MV-4-11 (cell line): ENCODE data around the gene GIMAP1.

Experiments
- DNase-seq: peaks from one replicate; lab custom pipeline; 2025; lab: John Stamatoyannopoulos, UW

The GIMAP1 gene

DNA sequence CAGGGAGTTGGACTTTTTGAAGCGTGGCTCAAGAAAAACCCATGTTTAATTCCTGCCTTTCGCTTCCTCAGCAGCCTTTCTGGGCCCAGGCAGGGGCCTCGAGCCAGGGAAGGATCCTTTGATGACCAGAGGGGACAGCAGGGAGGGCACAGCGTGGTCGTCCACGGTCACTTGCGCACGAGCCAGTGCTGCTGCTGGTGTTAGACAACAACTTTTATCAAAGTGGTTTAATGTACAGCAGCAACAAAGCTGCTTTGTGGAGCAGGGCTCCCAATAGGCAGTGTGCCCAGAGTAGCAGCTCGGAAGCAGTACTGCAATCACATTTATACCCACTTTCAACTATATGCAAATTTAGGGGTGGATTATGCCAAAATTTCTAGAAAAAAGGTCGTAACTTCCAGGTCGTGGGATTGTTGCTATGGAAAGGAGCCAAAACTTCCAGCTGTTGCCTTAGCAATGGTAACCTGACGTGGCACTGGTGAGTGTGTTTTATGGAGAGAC, 6.1 kb downstream of the GIMAP1 start:
- DNase-seq: no peak

DNA sequence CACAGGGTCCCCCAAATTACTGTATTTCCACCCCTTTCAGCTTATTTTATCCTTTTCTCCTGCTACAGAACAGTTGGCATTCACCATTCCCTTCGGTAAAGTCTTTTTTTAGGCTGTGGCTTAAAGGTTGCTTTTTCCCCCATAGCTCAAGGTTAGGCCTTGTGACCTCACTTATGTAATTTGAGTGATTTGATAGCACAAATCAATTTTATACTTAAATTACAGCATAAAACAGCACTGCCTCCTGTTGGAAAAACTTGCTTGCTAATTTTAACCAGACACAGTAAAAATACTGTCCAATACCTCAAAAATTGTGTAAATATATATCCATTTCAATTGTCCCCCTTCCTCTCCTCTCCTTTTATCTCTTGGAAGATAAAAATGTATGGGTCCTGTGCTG, 7.1 kb downstream of the GIMAP1 start:
- DNase-seq: no peak

DNA sequence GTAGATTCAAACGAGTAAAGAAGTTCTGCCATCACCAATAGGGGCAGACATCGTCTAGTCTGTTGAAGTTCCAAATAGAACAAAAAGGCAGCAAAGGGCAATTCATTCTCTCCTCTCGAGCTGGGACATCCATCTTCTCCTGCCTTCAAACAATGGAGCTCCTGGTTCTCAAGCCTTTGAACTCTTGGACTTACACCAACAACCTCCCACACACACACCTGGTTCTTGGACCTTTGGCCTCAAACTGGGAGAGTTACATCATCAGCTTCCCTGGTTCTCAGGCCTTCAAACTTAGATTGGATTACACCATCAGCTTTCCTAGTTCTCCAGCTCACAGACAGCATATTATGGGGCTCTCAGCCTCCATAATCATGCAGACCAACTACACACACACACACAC, 11.0 kb downstream of the GIMAP1 start:
- no peak for DNase-seq

DNA sequence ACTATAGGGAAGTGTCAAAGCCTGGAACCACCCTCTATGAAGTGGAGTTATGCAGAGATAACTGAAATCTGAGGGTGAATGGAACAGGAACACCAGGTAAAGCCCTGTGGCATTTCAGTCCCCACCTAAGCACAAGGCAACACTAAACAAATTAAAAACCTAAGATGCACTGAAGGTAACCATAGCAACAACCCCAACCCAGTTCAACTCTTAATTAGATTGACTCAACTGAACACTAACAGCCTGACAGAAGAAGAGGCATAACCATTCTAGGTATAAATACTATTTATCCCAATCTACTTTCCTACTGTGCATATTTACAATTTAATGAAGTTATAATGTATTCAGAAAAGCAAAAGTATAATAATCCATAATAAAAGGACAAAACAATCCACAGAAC, 11.6 kb downstream of the GIMAP1 start:
- DNase-seq: no peak

DNA sequence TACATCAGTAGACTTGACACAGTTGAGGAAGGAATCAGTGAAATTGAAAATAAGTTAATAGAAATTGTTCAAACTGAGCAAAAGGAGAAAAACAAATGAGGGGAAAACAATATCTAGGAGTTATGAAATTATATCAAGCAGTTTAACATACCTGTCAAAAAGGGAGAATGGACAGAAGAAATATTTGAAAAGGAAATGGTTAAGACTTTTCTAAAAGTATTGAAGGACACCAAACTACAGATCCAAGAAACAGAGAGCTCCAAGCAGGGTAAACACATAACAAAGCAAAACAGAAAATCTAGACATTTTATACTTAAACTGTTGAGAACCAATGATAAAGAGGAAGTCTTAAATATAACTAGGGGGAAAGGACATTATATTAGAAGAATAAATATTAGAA, 12.2 kb downstream of the GIMAP1 start:
- DNase-seq: no peak

DNA sequence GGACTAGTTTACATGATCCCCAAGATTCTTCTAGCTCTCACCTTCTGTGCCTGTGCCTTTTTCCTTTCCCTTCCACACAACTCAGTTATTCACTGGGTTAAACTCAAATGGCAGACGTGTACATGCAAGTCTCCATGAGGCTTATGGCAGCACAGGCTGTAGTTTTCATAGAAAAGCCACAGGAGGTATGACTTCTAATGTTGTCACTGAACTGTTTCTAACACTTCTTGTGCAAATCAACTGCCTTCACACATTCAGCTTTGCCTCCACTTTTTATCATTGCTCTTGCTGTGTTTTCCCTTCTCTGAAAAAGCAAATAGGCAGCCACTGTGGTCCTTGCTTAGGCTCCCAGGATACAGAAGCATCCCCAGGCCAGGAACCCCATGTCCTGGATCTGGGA, 15.5 kb downstream of the GIMAP1 start:
- DNase-seq: no peak

DNA sequence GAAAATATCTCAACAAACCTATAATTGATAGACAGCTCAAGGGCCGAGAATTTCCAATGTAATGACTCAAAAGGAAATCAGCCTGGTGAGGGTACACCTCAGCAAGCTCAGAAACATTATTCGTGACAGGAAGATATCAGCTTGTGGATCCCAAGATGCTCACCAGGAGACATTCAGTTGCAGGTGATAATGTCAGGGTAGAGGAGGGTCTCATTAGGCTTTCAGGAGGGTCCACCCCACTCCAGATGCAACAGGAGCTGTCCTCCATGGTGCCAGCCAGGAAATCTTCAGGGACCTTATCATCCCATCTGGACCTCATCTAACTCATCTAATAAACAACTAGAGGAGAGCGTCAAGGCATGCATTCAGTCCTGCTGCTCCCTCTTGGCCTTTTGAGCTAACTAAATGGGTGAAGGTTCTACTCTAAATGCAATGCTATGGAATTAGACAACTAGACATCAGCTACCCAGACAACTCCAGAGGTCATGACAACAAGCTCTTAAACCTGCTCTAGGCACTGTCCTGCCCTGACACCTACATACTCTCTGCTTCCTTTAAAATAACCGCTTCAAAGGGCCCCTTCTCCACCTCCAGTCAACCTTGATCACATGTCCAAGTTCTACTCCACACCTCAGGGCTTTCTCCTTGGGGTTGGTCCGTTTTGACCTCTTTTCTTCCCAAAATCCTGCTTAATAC, 16.5 kb downstream of the GIMAP1 start:
- DNase-seq: no peak

DNA sequence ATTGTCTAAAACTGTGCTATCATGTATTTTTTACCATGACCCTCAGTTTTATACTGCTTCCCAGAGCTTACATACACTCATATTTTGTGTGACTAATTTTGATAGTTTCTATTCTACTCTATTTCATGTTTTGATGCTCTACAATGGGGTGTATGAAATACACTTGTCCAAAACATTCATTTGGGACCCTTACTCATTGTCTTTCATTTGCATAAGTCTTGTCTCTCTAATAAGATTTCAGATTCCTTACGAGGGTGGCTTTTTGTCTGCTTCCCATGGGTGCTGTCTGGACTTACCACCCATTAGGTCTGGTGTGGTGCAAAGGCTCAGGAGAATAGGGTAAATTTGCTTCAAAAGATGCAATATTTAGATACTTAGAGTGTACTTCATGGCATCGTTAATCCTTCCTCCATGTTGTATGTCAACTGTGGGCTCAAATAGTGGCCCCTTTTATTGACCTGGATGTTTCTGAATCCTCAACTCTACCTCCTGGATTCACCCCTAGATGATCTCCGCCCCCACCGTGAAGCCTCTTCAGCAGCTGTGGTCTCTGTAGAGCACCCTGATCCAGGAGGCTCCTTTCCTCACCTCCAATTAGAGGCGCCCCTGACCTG, 17.2 kb downstream of the GIMAP1 start:
- no peak for DNase-seq

DNA sequence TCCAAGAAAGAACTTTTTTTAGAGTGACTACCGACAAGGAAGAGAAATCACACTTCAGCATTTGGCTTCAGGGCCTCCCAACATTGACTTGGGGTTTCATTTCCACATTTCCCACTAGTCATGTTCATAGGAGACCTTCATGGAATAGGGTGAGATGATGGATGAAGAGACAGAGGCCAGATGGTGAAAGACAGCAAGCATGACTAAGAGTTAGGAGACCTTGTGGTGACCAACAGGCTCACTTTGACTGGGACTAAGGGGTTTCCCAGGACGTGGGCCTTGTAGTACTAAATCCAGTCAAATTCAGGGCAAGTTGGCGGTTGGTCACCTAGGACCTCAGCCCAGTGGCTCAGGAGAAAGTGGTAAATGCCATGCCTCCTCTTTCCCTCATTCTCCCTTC, 17.8 kb downstream of the GIMAP1 start:
- DNase-seq: peak; percentile 83

DNA sequence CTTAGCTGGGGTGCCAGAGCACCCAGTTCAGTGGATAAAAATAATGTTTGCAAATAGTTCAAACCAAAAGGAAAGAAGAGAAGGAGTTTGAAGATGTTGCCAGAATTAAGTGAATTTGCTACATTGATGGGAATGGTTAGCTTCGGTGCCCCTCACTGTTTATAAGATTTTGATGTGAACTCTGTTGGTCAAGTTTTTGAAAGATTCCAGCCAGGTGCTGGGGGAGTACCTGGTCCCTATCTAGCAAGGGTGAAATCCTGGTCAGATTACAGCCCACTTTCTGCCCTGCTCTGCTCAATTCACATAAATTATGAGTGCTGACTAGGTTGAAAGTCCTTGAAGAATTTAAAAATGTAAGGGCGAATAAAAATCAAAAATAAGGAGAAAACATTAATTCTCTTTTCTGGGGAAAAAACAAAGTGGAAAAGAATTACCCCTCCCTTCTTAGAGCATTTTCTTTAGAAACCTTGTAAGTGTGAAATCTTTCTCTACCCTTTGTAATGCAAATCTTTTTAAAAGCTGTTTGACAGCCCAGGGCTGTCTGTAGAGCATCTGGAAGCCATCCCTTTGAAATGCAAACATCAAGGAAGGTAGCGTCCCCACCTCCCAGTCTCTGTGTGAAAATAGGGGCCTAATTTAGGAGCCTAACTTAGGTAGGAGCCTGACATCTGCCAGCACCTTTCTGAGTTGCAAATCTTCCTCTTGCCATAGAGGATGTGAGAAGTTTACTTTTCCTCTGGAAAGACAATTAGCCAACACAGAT, 19.4 kb downstream of the GIMAP1 start:
- DNase-seq: no peak

DNA sequence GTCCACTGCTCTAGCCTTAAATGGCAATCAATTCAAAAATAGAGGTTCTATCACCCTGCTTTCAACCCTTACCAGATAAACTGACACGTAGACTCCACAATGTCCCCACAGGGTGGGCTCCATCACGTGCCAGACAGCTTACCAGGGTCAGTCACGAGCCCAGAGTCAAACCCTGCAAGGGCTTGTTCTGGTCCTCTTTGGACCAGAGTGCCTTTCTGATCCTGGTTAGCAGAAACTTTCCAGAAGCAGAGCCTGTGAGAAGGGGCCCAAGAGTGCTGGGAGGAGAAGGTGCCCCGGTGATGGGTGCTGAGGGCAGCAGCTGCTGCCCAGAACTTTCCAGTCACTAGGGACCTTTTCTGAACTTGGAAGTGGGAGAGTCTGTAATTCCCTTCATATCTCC, 20.5 kb downstream of the GIMAP1 start:
- no peak for DNase-seq

DNA sequence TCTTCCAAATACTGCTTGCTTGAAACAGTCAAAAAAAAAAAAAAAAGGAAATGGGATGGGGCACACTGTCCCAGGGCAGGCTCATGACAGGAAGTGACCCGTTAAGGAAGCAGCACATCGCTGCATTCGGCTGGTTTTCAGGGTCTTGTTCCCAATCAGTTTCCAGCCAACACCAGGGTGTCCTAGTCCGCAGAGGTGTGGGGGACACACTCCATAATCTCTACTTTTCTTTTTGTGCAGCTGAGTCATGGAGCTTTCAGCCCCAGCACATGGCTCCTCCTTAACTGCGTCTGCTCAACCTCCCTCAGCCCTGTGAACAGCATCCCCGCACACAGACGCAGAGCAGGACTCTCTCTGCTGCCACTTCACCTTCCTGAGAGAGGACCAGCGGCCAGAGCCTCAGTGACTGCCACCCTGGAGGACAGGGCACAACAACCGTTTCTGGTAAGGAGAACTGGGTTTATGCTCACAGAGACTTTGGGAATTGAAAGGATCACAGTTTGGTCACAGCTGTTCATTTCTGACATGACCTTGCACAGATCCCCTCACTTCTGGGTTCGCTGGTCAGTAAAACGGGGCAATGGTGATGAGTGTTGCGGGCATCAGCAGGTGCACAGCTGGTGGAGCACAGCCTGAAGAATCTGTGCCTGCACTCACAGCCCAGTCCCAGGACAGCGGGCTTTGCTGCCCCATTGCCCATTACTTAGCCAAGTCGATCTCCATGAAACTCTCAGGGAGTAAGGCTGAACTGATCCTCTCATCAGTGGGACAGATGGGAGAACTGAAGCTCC, 21.0 kb downstream of the GIMAP1 start, which contains the start of gene GIMAP5:
Gene GIMAP5 (plus strand): TSS at position 154 of the 791 bp plus-strand sequence. CDS start 3,467 bp downstream, outside the sequence.
- DNase-seq: peak; percentile 53

DNA sequence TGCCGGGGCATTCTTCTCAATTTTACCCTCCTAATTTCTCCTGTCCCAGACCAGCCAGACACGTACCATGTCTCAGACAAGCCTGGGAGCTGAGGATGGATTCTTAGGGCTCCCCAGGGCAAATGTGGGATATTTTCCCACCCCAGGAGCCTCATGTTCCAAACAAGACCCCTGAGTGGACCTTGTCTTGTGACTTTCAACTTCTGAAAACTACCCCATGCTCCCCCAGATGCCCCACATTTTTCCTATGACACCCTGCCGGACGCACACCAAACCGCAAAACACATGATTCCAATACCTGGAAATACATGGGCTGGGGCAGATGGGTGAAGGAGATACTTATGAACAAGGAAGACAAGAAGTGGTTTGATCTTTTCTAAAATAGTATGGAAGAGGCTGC, 21.7 kb downstream of the GIMAP1 start:
- no peak for DNase-seq

DNA sequence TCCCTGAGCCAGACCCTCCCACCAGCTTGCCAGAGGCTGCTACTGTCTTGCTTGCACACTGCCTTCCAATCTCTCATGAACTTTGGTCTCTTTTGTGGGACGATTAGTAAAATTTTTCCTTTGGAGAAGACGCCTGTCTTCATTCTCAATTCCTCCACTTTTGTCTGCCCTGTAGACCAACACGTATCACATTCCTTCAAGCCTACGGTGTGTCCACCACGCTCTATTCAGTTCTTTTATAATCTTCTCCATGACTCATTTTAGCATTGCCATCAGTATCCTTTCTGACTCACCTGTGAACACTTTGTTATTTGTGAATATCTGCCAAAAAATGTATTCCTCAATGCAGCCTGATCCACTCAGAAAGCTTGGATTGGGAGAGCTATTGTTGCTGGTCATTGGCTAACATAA, 22.2 kb downstream of the GIMAP1 start:
- no peak for DNase-seq

DNA sequence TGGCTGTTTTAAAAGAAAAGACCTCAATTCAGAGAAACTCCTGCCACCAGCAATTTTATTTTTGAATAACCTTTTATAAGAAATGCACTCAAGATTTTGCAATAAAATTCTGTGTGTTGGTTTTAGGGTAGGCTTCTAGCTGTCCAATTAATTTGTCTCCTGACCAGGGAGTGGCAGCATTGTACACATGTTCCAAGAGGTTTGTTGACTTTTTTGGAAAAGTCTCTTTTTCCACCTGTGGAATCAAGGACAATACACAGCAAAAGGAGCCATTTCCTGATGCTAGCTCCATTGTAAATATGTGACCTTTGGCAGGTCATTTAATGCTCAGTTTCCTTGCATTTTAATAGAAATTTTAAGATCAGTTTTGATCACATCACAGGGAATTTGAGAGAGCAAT, 22.6 kb downstream of the GIMAP1 start:
- DNase-seq: peak; percentile 3

DNA sequence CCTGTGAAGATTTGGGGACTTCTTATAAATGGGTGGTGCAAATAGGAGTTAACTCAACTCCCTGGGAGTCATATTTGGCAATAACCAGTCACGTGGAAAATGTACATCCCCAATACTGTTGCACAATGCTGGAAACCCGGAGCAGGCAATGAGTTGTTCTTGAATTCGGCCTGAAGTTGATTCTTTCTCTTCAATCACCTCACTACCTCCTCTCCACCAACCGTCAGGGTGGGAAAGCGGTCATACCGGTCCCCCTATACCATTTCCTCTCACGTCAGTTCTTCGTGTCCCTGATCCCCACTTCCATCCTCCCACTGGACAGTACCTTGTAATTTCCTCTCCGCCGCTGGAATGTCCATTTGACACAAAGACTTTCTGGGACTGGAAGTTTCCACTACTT, 23.6 kb downstream of the GIMAP1 start:
- peak; percentile 38 for DNase-seq

DNA sequence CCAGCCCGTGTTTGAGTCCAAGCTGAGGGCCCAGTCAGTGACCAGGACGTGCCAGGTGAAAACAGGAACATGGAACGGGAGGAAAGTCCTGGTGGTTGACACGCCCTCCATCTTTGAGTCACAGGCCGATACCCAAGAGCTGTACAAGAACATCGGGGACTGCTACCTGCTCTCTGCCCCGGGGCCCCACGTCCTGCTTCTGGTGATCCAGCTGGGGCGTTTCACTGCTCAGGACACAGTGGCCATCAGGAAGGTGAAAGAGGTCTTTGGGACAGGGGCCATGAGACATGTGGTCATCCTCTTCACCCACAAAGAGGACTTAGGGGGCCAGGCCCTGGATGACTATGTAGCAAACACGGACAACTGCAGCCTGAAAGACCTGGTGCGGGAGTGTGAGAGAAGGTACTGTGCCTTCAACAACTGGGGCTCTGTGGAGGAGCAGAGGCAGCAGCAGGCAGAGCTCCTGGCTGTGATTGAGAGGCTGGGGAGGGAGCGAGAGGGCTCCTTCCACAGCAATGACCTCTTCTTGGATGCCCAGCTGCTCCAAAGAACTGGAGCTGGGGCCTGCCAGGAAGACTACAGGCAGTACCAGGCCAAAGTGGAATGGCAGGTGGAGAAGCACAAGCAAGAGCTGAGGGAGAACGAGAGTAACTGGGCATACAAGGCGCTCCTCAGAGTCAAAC, 26.0 kb downstream of the GIMAP1 start:
- DNase-seq: no peak

DNA sequence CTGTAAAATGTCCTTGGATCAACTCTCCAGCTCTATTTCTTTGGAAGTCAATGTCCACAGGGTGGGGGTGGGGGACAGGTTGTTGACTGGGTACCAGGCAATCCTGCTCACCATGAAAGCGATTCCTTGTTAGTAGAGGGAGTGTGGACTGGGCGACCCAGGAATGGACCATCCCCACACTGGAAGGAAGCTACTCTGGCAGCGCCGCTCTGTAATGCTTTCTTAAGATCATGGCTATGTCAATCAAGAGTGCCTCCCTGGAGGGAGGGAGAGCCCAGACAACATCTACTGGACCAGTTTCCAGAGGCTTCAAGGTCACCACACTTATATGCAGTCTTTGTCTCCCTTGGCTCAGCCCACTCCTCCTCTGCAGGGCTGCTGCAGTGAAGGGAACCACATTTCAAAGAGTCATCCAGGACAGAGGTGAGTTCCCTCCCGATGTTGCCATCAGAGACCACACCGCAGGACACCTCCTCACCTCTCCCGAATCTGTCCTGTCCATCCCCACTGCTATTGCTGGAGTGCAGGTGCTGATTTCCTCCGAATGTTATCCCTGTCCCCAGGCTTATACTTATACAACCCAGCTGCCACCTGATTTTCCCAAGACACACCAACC, 27.7 kb downstream of the GIMAP1 start:
- DNase-seq: no peak

DNA sequence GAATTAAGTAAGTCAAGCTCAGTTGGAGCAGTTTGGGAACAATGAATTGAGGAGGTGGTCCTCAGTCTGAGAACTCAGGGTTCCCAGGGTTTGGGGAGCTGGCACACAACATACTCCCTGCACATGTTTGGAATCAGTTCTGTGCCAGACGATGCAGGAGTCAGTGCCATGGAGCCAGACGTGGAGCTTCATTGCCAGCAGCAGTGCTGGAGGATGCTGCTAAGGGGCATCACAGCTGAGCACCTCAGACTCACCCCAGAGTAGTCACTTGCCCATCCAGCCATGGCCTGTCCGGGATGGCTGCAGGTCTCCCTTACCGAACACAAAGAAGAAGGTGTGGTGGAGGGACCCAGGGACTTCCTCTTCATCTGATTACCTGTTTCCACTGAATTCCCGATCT, 28.7 kb downstream of the GIMAP1 start:
- no peak for DNase-seq

DNA sequence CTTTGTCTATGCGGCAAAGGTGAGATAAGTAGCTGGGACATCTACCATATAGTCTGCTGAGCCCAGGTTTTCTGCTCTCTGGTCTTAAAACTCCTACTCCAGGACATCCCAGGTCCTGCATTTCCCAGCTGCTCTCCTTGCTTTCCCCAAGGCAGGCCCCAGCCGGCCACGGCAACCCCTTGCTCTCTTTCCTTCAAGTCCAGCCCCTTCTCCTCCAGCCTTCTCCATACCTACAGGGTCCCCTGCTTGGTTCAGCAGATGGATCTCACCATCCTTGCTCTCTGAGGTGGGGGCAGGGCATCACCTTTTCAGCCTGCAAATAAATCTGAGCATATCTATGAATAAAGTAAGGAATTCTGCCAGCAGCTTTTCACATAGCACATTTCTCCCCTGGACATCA, 29.5 kb downstream of the GIMAP1 start:
- DNase-seq: no peak

DNA sequence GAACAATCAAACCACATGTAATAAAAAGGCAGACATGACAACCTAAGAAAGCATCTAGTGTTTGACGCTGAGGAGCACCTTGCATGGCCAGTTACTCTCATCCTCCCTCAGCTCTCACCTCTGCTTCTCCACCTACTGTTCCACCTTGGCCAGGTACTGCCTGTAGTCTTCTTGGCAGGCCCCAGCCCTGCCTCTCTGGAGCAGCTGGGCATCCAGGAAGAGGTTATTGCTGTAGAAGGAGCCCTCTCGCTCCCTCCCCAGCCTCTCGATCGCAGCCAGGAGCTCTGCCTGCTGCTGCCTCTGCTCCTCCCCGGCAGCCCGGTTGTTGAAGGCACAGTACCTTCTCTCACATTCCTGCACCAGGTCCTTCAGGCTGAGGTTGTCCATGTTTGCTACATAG, 30.5 kb downstream of the GIMAP1 start:
- DNase-seq: no peak
